ENCODE data around the gene S100A12.

Gene S100A12

GRCh38 chr1:153389401-153389800 lies 14.0 kb upstream of the S100A12 start:
- no peak for DNase-seq (ENCODE audit: low read depth in 2 of 2)
- H3K4me3 ChIP-seq (replicated peaks in 1 of 2; ENCODE audit: low read depth in 2 of 2, low read length in 2 of 2) = no peak overlapping the region
- no peak for TF ChIP-seq CTCF (IDR thresholded peaks at IDR 0.05; ENCODE audit: low read depth, low read length)

- no peak for DNase-seq (ENCODE audit: low read depth in 2 of 2)
- H3K4me3 ChIP-seq (replicated peaks in 1 of 2; ENCODE audit: low read depth in 2 of 2, low read length in 2 of 2) = no peak overlapping the region
- TF ChIP-seq CTCF (IDR thresholded peaks at IDR 0.05; ENCODE audit: low read depth, low read length) = no peak
These were observed 12.4 kb upstream of the S100A12 start for GRCh38 chr1:153387785-153388184.

GRCh38 chr1:153387001-153387400 lies 11.6 kb upstream of the S100A12 start:
- H3K4me3 ChIP-seq (replicated peaks in 1 of 2; ENCODE audit: low read depth in 2 of 2, low read length in 2 of 2) = no peak overlapping the region
- no peak for TF ChIP-seq CTCF (IDR thresholded peaks at IDR 0.05; ENCODE audit: low read depth, low read length)
- DNase-seq (ENCODE audit: low read depth in 2 of 2) = no peak

GRCh38 chr1:153386500-153386901 lies 11.1 kb upstream of the S100A12 start:
- TF ChIP-seq CTCF (IDR thresholded peaks at IDR 0.05; ENCODE audit: low read depth, low read length) = no peak
- no peak overlapping the region for H3K4me3 ChIP-seq (replicated peaks in 1 of 2; ENCODE audit: low read depth in 2 of 2, low read length in 2 of 2)
- DNase-seq (ENCODE audit: low read depth in 2 of 2) = no peak

GRCh38 chr1:153384958-153385580 lies 9.6 kb upstream of the S100A12 start:
- no peak for DNase-seq (ENCODE audit: low read depth in 2 of 2)
- no peak overlapping the region for H3K4me3 ChIP-seq (replicated peaks in 1 of 2; ENCODE audit: low read depth in 2 of 2, low read length in 2 of 2)
- no peak for TF ChIP-seq CTCF (IDR thresholded peaks at IDR 0.05; ENCODE audit: low read depth, low read length)

- DNase-seq (ENCODE audit: low read depth in 2 of 2) = no peak
- no peak for TF ChIP-seq CTCF (IDR thresholded peaks at IDR 0.05; ENCODE audit: low read depth, low read length)
- H3K4me3 ChIP-seq (replicated peaks in 1 of 2; ENCODE audit: low read depth in 2 of 2, low read length in 2 of 2) = no peak overlapping the region
These were observed 5.3 kb upstream of the S100A12 start for GRCh38 chr1:153380711-153381110.

- no peak for DNase-seq (ENCODE audit: low read depth in 2 of 2)
- TF ChIP-seq CTCF (IDR thresholded peaks at IDR 0.05; ENCODE audit: low read depth, low read length) = no peak
- H3K4me3 ChIP-seq (replicated peaks in 1 of 2; ENCODE audit: low read depth in 2 of 2, low read length in 2 of 2) = no peak overlapping the region
These were observed 4.2 kb upstream of the S100A12 start for GRCh38 chr1:153379591-153379990.

Measured in cardiac fibroblast (primary cell).